ENCODE measurements around the gene TENM4. TPM values are rescaled to one million over a fixed set of nuclear protein-coding genes. Genes with fewer than 3 reads are reported as not detected.
A peak's percentile ranks its signal among the peaks of the same experiment; 100 is the strongest.

Gene TENM4
- polyA plus RNA-seq, 3 donors: 21.1 to 26.5 (median 26.0) TPM

DNA sequence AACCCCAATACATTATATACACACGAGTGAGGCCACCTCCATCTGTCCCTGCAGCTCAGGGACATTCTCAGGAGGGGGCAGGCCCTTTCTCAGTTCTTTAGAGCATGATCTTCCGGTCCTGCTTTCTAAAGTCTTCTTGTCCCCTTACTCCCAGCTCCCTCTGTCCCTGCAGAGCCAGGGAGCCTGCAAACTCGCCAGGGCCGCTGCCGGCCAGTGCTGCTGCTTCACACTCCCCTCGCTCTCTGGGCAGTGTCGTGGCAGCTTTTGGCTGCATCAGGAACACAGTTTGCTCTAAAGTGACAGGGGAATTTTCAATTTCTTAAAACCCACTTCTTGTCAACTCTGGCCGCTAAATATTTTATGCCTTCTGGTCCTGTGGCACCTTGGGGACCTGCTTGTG, 736.0 kb downstream of the TENM4 start:
- no peak for DNase-seq

DNA sequence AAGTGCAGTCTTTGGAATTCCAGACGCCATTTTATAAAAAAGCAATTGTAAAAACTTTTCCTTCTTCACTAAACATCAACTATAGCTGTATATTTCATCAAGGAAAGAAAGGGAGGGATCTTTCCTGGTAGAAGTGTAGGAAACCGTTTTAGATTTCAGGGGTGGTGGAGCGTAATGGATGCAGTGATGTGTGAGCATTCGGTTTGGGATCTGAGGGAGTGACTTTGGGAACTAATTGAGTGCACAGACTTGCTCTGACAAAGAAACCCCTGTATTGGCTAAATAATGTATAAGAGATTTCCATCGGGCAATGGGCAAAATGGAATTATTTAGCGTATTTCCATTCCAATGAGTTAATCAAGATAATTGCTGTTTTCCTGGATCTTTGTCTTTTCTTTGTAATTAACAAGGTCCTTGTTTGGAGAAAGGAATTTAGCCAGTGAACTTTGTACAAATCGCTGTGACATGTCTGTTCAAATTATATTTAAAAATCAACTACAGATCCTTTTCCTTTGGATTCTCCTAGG, 741.2 kb downstream of the TENM4 start:
- peak; percentile 40 for DNase-seq

DNA sequence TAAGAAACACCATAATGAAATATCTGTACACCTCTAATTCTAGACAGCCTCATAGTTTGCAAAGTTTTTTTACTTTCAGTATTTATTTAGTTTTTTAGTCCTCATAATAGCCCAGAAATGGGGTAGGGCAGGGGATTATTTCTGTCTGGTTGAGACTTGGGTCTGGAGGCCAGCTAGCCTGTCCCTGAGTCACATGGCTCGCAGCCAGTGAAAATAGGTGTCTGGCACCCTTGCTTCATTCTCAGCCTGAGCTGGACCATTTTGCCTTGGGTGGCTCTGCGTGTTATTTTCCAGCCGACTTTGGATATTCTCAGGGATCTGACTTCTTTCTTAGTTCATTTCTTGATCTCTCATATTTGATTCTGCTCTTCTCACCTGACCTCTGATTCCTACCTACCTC, 742.2 kb downstream of the TENM4 start:
- DNase-seq: no peak

DNA sequence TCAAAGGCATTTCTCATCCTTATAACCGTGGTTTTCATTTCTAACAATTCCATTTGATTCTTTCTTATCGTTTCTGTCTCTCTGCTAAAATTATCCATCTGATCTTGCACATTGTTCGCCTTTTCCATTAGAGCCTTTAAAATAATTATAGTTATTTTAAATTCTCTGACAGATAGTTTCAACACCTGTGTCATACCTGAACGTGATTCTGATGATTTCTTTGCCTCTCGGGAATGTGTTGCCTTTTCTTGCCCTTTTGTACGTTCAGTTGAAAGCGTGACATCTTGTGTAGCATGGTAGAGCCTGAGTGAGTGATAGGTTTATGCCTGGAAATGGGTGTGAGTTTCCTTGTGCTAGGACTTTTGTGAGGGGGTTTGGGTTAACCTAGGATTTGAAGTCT, 744.7 kb downstream of the TENM4 start:
- DNase-seq: no peak

DNA sequence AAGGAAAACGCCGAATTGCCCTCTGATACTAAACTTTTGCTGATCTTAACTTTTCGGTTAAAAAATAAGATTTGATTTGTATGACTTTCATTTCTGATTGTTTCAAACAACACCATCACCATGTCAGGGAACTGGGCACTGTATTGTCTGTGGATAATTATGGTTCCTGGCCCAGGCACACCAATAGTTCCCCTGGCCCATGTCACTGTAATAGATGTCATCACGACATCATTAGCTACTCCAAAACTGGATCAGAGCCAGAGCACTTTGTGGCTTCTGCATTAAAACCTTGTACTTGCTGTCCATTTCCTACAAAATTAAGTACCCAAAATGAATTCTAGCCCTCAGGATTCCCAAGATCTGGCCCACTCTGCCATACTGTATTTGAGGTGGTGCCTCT, 746.7 kb downstream of the TENM4 start:
- DNase-seq: no peak

DNA sequence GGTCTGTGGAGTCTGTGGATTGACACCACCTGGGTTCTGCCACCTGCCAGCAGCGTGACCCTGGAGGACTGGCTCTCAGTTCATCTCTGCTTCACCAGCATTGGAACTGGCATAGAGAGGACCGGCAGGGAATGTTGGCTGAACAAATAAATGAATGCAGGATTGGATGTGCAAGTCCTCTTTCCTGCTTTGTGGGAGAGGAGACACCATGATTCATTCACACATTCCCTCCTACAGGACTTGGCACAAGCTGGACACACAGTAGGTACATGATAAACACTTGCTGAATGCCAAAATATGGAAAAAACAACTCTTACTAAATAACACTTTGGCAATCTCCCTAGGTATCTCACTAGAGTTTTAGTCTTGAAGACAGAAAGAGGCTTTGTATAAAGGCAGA, 749.6 kb downstream of the TENM4 start:
- no peak for DNase-seq

DNA sequence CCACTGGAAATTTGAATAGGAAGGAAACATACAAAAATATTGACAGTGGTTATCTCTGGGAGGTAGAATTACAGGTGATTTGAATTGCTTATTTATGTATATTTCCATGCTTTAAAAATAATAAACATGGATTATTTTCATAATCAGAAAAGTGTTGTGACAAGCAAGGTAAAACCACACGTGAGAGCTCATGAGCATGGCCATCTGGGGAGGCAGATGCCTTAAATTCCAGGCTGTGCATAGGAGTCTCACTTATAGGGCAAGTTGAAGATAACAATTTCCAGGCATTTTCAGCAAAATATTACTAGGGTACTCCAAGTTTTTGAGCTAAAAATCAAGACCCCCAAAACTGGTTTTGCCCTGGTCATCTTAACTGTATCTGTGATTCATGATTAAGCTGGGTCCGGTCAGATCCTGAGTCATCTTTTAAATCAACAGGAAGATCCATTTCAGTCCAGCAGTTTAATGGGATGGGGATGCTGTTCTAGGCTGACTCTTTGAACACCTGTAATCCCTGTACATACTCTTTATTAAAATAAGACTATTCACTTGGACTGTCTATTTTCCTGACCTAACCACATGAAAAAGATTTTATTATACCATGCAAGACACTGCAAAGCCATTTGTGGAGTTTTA, 750.4 kb downstream of the TENM4 start:
- no peak for DNase-seq

DNA sequence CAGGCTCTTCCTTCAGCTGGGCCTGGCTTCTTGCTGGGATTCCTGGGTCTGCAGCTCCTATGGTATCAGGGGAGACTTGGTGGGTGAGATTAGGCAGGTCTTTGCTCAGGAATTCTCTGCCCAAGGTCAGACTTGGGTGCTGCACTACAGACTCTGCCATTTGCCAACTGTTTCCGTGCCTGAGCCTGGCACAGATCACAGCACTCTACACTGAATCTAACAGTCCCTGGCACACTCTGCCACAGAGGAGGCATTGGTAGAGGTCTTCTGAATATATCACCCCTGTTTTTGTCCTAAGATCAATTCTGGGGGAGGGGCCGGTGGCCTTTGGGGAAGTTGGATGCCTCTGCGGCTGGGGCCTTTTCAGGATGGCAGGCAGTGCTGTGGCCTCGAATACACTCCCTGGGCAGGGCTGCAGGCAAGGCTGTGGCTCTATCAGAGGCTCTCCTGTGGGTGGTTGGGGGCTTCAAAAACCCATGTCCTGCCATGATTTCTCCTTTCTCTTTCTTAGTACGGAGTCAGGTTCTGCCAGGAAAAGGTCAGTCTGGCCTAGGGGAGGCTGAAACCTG, 751.2 kb downstream of the TENM4 start:
- no peak for DNase-seq

DNA sequence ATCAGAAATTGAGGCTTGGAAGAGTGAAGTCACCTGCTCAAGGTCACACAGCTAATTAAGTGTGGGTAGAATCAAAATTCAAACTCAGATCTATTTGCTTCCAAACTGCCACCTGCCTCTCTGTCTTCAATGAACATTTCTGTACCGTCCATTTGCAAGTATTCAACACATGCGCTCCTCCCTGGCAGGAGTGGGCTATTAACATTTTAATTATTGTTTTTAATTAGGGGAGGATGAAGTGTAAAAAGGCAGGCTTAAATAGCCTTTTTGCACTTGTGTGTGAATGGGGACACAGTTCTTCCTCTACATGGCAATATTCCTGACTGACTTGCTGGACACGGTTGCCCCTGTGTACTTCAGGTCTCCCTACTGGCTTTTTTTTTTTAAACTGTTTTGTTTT, 751.7 kb downstream of the TENM4 start:
- DNase-seq: no peak

DNA sequence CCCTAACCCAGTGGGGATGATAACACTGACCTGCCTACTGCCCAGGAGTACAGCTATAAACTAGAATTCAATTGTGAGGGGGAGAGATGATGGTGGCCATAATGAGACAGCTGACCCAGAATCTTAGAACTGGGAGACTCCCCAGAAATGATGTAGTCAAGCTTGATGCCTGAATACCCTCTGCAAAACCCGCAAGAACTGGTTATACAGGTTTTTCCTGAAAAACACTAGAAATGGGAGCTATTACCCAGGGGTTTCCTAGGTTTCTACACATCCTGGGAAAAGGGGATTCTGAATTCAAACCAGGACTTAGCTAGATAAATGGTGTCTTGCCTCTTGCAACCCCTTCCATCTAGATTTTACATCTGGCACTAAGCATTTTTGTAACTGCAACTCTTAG, 752.4 kb downstream of the TENM4 start:
- DNase-seq: peak; percentile 41

DNA sequence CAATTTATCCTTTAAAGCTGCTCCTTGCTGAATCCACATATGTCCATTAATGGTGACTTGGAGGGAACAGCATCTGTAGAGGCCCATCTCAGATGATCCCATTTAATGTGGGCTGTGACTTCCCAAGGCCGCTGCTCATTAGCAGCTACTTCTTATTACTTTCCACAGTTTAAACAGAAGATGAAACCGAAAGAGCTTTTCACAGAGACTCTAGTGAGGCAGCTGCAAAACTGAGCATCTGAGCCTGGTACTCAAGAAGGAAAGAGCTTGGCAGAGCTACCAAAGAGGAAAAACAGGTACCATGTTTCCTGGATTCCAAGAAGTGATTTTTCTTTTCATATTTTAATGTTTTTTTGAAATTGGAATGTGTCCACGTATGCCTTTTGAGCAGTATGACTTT, 755.7 kb downstream of the TENM4 start:
- no peak for DNase-seq

DNA sequence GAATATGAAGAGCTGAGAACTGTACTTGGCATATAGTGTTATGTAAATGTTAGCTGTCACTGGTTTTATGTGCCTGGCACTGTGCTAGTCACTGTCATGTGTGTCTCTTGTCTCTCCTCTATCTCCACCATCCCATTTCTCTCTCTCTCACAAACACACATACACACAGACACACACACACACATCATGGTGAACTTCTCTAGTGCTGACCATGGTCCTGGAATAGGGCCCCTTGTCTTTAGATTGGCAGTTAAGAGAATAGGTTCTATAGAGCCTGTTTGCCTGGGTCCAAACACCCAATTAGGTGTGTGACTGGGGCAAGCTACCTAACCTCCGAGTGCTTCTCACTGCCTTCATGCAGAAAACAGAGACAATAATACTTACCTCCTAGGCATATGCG, 756.5 kb downstream of the TENM4 start:
- no peak for DNase-seq

DNA sequence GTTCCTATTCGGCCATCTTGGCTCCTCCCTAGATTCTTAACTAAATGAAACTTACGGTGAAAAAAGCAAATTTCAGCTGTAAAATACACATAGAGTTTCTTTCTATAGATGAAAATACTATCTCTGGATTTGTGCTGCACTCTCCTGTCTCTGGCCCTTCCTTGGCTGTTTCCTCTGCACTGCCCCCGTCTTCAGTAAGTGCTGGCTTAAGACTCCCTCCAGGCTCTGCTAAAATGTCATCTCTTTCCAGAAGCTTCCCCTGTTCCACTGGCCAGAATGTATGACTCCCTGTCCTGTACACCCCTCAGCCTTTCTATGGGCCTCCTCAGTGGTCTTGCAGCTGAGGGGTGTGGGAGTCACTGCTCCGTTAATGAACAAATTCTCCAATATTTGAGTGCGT, 757.1 kb downstream of the TENM4 start:
- DNase-seq: no peak

DNA sequence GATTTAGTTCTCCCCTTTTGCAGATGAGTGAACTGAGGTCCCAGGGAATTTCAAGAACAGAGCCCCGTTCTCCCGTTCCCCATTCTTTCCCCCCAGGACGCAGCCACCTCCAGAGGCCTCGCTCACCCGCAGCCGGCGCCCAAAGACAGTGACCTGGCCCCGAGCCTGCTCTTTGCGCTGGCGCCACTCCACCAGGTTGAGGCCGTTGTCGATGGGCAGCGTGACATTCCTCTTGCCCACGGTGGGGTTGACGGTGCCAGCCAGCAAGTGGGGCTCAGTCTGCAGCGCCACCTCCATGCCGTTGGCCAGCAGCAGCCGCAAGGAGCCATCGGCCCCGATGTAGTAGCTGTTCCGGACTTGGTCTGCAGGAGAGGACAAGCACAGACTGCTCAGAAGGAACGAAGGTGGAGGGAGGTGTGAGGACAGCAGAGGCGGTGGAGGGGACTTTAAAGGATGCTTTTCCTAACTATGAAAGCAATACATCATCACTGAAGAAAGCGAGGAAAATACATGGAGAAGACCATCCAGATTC, 764.7 kb downstream of the TENM4 start:
- no peak for DNase-seq

DNA sequence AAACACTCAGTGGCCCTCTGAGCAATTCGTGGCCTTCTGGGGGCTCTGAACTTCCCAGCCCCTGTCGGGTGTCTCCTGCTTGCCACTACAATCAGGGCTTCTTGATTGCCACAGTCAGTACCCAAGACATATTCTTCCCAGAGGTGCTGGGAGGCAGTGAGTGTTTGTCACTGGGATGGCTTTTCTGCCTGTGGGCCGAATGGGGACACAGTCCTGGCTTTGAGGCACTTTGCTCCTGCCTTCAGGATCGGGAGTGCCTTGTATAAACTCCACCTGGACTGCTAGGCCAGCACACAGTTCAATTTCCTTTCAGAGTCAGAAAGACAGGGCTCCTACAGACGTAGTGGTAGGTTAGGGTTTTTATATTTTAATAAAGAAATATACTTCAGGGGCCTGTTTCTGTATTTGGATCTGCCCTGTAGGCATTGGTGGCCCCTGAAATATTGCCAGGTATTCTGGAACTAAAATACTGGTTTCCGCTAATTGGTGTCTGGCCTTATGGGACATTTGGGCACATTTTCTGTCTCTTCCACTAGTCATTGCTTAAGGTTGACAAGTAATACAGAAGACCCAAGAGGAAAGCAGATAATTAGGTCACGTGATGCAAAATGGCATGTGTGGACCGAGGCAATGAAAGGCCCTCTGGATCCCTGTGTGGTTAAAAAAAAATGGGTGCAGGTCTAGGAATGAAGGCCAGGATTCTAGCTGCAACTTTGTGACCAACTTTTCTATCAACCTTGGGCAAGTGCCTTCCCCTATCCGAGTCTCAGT, 767.8 kb downstream of the TENM4 start:
- DNase-seq: no peak

DNA sequence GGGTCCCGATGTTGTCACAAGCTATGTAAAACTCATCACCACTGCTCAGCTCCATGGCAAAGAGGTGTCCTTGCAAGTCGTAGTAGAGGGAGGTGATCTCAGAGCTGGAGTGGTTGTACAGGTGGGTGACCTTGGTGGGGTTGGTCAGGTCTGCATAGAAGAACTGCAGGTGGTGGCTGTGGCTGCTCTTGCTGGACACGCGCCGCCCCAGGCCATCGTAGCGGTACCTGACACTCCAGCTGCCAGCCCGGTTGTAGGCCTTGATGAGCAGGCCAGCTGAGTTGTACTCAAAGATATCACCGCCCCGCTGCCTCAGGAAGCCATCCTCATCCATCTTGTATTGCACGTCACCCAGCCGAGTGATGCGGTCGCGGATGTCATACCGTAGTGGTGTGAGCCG, 771.6 kb downstream of the TENM4 start:
- no peak for DNase-seq

DNA sequence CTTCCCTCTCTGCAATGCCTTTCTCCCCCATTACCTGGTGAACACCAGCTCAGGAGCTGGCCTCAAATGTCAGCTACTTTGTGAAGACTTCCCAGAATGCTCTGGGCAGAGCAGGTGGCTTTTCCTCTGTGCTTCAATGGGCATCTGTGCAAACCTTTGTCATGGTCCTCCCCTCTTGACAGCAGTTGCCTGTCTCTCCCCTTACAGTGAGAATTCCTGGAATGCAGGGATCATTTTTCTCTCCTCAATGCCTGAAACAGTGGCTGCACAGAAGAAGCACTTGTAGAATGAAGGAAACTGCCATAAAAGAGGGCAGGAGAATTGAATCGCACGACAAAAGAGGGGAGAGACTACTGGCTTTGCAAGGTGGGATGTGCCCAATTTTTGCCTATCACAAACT, 773.4 kb downstream of the TENM4 start:
- DNase-seq: peak; percentile 60

DNA sequence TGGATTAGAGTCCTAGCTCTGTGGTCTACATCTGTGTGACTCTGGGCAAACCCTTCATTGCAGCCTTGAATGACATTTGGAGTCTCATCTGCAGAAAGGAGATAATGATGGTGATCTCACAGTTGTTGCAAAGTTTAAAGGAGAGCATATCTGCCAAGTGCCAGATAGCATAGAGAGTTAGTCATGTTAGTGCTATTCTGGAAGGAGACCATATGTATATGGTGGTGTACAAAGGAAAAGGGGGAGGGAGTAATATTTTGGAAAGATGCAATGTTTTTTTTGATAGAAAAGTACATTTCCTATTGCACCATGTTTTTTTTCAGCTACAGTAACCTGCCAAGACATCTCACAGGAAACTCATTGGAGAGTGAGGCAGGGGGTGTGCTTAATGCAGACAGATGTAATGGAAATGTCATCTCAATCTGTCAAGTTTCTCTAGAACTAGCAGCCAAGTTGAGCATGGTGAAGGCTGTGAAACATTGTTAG, 774.1 kb downstream of the TENM4 start:
- DNase-seq: no peak

DNA sequence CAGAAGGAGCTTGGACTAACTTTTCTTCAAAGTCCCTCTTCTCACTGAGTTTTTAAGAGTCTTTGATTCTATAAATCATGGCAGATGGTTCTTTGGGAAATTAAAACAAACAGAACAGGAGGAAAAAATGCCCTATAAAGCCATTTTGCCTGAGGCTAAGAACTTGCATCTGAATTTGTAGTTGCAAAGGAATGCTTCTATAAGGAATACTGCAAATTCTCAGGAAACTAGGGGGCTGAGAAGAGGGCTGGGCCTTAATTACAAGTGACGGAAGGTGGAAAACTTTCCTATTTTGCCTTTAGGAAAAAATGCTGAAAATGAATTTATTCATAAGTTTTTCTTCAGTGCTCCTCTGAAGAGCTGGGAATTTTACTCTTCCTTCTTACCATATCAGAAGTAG, 776.2 kb downstream of the TENM4 start:
- no peak for DNase-seq

DNA sequence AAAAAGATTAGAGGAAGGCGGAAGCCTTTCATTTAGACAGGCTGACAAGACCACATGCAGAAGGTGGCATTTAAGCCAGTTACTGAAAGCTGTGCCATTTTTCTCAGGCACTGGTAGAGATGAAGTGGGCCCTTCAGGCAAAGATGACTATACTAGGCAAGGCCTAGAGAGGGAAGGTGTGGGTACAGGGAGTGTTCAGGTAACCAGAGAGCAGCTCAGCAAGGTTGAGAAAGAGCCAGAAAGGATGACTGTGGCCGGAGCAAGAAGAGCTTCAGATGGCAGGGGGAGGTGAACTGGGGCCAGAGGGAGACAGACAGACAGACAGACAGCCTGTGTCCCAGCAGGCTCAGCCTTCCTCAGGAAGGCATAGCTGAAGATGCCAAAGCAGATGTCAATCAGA, 778.0 kb downstream of the TENM4 start:
- no peak for DNase-seq

DNA sequence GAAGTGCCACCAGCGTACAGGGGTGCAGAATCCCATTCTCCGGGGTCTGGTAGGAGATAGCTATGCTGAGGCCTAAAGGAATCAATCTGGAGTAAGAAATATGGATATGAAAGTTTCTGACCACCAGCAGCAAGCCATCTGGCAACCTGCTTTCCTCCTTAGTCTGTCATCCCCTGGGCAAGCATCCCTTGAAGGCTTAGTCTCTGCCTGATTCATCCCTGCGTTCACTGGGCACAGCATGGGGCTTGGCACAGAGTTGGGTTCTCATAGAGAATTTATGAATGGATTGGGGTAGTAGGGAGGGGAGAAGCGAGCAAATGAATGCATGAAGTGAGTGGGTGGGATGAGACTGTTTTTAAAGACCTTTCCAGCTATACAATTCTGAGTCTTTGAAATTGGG, 780.4 kb downstream of the TENM4 start:
- DNase-seq: no peak

DNA sequence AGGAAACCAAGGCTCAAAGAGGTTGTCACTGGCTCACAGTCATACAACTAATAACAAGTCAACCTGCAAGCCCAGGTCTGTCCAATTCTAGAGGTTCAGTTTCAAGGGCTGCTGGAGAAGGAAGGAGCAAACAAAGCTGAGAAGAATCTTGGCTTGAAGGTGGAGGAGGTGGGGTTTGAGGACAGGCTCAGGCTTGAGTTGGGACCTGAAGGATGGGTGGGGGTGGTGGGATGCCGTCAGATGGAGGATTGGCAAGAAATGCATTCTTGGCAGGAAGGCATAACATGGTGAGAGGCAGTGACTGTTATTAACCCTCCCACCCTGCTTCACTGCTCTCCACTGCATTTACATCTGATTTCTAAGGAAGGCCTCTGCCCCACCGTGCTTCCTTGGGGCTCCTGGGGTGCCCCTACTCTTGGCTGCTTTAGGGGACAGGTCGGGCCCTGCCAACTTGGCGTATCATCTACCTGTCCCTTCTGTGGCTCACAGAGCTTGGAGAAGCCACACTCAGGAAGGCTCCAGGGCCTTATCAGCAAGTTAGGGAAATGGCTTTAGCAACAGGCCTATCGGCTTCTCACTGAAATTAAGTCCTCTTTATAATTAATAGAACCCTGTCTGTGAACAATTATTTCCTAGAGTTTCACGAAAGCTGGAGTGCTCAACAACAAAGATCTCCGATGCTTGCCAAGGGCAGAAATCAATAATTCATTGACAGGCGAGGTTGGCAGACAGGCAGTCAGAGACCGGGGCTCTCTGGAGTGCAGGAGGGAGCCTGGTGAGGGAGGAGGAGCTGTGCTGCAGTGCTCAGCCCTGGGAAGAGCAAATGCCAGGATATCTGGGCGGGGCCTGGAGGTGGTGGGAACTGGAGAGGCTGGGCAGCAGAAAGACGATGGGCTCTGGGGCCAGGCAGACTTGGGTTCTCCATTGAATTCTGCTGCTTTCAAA, 781.2 kb downstream of the TENM4 start:
- DNase-seq: no peak
